ENCODE measurements around the gene IFIH1.

IFIH1 gene

DNA sequence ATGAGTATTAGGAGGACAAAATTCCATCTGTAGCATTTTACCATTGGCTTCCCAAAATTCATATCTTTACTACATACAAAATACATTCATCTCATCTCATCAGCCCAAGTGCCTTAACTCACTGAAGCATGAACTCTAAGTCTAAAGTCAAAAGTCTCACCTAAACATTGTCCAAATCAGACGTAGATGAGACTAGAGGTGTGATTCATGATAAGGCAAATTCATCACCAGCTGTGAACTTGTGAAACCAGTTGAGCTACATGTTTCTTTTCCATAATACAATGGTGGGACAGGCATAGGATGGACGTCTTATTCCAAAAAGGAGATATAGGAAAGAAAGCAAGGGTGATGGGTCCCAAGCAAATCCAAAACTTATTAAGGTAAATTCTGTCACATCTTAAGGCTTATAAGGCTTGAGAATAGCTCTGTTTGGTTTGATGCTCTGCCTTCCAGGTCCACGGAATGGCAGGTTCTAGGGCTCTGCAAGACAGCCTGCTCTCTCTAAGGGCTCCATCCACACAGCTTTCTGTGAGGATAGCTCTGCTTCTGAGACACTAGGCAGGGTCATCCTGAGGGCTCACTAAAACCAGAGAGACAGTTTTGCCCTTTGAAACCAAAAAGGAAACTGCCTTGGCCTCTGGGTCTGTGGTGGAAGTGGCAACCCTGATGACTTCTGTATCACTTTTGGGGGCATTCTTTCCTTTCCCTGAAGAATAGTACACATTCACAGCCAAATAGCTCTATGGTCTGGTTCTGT lies 9.6 kb downstream of the IFIH1 start:
- DNase-seq = no peak

DNA sequence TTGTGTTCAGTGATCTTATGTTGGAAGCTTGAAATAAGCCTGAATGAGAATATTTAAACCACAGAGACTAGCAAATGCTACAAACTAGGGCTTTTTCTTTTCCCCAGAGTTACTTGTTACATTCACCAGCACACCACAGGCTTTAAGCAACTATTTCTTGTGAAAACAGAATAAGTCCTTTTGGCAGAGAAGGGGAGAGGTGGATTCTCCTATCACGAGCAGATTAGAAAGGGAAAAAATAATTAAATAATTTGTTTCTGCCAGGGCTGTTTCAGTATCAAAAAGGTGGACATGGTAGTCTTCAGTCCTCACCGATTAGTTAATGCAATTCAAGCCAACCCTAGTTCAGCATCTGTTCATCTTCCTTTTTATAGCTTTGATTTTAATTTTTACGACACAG lies 12.6 kb downstream of the IFIH1 start:
- DNase-seq = no peak

DNA sequence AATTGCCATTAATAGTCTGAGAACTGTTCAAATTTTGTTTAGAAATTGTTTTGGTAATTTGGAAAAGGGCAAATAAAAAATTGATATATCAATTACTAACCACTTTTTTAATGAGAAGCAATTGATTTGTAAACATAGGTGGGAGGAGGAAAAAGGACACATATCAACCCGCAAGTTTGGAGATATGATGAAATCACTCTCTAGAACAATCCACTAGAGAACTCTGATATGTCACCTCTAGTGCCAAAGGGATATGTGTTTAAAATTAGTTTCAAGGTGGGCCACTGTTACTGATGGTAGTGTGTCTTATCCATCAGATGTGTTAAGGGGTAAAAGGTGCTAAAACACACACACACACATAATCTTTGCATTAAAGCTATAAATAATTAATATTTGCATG lies 16.6 kb downstream of the IFIH1 start:
- no peak for DNase-seq

DNA sequence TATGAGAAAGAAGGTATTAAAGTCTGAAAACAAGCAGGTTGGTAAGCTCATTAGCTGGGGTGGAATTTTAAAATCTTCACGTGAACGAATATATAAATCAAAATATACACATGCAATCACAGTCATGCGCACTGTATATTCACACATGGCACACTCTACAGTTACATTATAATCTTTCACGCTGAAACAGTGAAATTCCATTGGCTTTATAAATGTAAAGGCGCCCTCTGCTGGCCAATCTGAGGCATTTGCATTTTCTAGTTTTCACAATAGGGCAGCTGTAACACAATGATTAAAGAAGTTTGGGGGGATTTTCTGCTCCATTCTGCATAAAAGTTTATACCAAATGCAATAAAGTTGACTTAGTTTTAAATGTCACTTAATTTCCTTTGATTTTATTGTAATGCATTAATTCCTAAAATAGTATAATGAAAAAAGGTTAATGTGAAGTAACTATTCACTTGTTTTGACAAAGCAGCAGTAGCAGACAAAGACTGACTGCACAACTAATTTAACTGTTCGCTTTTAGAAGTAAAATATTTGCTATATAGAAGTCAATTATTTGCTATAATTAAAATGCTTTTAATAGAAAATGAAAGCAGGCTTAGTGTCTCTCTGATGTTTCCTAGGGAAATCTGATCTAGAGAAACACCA lies 17.2 kb downstream of the IFIH1 start:
- DNase-seq = peak; percentile 70

DNA sequence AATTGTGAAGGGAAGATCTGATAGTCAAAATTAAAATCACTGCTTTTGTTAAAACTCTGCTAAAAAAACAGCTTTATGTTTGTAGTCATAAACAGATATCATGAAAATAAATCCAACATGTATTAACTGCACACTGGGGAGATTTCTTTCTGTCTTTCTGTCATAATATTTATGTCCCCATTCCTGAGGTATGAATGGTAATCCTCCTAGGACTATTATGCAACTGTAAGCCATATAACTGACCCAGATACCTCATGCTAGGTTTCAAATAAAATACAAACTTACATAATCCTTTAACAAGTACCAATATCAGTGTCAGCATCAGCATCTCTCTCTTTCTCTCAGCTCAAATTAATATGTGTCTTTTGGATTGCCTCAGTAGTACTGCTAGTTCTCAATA lies 18.2 kb downstream of the IFIH1 start:
- DNase-seq = no peak

DNA sequence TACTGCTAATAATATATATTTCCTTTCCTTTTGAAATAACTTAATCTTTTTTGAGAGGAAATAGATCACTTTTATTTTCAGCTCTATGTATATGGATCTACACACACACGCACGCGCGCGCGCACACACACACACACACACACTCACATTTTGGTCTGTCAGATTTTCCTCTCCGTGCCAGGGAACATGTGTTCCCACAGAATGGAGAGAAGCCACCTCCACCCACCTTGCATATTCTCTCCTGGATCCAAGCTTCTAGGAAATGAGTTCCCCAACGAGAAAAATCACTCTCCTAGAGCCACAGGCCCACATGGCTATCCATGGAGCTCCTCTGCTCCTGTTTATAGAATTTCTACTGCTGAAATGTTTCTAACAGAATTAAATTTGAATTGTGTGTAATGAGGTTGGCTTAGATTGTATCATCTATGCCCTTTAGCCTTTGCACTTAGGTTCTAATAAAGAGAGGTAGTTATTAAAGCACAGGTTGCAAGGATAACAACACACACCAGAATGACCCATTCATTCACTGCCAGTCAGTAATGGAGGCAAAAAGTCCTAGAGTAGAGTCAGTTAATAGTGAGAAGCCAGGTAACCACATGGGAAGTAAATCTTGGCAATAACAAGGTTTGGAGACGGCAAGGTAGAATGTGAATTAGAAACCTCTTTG lies 19.7 kb downstream of the IFIH1 start:
- DNase-seq = no peak

DNA sequence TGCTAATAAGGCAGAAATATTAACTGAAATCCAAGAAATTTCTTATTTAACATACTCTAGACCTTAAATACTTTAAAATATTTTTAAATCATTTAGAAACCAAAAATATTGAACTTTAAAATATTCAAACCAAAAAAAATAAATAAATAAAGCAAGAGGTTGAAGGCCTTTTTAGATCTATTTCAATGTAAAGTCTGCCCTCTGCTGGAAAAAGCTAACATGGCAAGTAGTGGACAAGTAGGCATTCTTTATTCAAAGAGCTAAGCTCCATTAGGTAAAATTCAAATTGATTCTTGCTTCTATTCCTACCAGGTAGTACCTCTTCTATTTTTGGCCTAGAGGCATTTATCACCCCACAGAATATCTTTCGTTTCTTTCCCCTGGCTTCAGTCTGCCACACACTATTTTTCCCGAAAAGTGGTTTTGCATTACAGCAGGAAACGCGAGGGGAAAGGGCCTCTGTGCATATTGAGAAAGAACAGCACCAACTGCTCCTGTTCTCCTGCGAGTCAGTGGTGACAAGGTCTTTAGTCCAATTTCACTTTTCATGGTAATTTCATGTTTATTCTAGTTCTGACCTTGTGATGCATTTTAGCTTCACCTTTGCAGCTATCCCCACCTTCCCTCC lies 20.4 kb downstream of the IFIH1 start:
- peak; percentile 82 for DNase-seq

DNA sequence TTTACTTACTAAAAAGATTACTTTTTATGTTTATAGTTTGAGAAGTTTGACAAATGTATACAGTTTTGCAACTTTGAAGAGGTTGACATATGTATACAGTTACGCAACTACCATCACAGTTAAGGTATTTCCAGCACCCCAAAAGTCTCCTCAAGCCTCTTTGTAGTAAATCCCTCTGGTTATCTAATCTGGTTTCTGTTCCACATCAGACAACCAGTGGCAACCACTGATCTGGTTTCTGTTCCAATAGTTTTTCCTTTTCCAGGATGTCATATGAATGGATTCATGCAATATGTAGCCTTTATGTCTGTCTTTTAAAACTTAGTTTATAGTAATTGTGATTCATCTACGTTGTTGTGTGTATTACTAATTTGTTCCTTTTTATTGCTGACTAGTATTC lies 23.5 kb downstream of the IFIH1 start:
- no peak for DNase-seq

DNA sequence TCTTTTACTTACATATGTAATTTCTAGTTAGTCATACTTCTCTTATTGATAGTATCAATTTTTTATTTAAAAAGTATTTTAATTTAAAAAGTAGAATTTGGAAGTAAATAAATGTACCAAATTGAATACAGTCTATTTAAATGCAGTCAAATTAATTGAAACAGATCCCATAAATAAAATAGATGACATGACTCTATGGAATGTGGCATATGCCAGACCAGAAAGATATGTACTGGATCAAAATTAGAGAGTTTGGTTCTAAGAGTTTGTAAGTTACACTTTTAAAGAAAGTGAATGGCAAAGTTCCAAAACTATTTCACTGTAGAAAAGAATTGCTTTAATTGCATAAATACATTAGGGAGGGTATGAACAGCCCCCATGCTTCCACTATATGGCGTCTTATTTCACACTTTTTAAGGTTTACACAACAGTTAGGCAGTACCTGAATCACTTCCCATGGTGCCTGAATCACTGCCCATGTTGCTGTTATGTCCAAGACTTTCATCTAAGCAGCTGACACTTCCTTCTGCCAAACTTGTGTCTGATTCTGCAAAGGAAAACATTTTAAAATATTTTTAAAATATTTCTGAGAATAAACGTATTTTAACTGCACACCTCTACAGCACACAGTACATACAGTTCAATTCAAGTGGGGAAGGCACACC lies 25.2 kb downstream of the IFIH1 start:
- DNase-seq = no peak

DNA sequence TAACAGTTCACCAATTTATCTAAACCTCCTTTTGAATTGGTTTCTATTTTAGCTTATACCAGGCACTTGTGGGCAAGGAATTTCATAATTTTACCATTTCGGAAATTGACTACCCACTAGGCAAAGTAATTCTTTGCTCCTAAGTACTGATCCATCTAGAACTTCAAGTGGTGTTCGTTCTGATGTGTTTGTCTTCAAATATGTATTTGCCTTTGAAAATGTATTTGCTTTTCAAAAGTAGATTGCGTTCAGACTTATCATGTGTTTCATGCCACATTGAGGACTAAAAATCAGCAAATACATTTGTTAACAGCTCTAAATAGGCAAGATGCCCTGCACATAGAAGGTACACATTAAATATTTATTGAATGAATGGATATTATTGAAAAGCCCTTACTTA lies 26.7 kb downstream of the IFIH1 start:
- no peak for DNase-seq

DNA sequence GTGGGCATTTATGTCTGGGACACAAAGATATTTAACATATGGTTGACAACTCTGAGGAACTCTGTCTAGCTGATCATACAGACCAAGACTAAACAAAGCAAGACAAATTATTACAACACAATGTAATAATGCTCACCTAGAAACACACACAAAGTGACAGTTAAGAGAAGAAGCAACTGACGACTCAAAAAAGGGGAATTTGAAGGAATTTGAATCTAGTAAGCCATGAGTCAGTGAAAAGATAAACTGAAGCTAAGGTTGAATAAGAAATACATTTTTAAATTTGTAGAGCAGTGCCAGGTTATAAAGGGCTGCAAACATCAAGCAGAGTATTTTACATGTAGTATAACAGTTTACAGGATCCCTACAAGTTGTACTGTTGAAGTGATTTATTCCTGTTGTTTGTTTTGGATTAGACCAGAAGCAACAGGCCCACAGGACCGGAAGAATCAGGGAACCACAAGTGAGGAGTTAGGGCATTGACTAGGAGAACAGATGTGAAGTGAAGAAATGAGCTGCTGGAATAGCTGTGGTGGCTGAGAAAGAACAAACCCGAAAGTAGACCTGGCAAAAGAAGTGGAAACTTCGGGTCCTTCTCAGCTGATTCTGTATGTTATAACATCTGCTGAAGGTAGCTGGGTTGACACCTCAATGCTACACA lies 35.6 kb downstream of the IFIH1 start:
- DNase-seq = no peak

DNA sequence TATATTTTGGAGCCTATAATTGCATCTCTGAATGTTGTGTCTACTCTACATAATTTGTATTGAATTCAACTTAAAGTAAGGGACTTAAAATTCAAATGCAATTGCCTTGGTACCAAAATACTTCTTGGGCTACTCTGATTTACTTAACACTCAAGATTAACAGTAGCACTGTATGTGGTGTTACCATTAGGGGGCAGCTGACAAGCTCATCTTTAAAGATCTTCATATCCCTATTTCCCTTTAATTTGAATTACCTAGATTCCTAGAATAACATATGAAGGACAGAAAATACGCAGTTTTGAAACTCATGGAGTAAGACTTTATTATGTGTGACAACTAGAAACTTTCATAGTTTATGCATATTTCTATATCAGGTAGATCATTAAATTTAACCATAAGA lies 37.8 kb downstream of the IFIH1 start:
- DNase-seq = no peak

DNA sequence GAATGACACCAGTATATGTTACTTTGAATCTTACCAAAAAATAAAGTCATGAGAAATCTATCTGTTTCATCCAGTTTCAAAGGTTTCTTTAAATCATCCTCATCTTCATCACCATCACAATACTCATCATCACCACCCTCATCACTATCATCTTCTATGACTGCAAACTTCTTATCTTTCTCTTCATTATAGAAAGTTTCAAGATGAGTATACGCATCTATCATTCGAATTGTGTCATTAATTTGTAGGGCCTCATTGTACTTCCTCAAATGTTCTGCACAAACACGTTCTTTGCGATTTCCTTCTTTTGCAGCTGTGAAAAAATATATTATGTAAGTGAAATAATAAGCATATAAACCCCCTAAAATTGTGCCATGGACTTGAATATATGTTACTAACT lies 41.1 kb downstream of the IFIH1 start:
- DNase-seq = no peak

DNA sequence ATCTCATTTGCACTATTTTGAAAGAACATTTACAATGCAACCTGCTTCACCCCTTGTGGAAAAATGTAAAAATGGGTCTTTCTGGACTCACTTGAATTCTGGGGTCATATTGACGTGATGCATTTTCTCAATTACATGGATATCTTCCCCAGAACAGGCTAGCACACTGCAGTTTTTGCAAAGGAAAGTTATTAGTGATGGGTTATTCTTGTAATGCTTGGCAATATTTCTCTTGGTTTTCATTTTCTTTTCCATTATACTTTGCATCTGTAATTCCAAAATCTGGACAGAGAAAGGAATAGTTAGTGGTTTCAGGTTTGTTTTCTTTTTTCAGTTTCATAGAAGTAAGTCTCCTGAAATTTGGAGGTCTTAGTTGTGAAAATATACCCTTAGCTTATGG lies 50.5 kb downstream of the IFIH1 start:
- no peak for DNase-seq

DNA sequence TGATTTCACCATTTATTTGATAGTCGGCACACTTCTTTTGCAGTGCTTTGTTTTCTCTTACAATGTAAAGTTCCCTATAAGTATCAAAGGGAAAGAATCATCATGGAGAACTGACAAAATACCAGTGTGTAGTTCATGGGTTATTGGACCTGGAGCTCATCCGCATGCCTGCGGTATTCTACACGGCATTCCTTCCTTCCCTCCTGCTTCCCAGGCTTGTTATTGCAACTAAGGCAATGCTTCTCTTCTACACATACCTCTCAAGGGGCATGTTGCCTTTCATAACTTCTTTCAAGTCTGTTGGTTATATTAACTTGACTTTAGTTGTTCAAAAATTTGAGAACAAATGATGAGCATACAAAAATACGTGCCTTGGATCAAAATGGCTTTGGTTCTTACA lies 51.0 kb downstream of the IFIH1 start:
- DNase-seq = no peak

DNA sequence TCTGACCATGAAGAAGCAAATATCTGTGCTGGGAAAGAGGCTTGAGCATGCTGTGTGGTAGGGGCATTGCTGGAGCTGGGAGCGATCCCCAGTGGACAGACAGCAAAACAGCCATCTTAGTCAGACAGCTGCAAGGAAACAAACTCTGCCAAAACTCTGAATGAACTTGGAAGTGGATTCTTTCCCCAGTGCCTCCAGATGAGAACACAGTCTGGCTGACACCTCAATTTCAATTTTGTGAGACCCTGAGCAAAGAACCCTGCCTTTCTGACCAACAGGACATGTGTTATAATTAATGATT lies 52.1 kb downstream of the IFIH1 start:
- DNase-seq = no peak

DNA sequence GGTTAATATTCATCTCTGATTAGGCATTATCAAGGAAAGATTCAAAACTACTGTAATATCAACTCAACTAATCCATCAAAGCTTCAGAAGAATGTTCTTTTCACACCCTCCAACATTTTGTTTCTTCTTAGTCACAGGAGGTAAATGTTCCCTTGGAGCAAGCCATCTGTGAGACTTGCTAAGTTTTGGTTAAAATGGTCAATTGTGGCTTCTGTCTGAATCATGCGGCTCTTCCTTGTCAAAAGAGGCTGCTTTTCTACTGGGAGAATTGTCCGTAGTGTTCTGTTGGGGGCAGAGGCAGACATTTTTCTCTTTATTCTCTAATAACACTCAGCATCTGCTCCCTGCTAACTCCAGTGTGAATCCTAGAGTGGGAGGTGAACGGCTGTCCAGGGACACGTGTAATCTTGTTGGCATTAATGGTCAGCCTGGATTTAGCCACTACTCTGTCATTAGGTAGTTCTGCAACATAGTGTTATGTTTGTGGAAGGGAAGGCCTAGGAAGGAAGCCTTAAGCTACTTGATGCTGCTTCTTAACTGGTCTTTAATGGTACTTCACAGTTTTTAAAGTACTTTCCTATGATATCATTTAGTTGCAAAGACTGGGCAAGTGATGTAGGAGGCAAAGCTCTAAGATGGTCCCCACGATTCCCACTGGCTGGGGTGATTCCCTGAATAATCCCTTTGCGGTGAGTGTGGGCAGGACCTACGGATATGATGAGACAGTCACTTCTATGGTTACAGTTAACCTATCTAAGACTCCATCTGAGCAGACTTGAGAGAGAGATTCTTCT lies 52.6 kb downstream of the IFIH1 start:
- DNase-seq = no peak

DNA sequence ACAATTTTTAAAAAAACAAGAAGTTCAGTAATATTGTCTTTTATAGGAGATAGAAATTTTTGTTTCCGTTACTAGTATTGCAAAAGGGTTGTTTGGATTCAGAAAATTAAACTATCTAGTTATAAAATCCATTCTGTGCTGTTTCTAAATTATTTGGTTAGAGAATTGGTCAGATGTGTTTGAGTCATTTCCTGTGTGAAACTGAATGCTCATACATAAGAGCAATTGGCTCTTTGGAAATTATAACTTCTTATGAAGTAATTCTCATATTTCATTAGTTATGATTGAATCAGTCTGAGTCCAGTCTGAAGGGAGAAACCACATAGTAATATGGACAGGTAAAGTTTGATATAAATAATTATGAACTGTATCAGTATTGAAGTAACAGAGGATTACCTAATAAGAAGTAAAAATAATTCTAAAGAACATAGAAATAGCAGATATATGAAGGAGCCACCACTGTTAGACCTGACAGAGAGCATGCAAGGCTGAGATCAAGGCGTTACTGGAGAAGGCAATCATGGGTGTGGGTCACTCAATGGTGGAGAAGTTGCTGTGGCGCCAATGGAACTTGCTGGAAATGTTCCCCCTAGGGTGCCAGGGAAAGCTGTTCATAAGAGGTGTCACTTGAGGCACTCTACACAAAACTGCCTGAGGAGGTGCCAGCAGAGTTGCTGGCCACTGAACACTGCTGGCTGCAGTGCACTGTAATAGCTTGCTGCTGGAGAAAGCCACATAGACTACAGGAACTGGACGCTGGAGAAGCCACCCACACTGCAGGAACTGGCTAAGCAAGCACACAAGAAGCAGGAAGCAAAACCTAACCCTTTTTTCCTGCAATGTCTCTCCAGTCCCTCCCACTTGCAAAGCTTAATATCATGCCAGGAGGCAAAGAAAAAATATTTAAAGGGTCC lies 57.2 kb downstream of the IFIH1 start:
- peak; percentile 4 for DNase-seq

DNA sequence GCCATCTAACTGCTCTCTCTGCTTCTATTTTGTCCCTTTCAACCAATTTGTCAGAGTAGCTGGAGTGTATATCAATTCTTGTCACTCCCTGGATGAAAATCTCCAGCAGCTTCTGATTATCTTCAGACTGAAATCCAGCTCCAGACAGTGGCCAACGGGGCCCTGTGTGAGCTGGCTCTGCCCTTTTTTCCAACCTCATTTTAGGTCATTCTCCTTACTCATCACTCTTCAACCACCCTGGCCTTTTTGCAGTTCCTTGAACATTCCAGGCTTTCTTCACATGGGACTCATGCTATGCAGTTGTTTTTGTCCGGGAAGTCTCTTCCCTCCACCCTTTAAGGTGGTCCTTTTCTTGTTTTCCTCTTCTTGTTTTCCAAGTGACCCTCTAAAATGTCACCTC lies 59.8 kb downstream of the IFIH1 start:
- no peak for DNase-seq

DNA sequence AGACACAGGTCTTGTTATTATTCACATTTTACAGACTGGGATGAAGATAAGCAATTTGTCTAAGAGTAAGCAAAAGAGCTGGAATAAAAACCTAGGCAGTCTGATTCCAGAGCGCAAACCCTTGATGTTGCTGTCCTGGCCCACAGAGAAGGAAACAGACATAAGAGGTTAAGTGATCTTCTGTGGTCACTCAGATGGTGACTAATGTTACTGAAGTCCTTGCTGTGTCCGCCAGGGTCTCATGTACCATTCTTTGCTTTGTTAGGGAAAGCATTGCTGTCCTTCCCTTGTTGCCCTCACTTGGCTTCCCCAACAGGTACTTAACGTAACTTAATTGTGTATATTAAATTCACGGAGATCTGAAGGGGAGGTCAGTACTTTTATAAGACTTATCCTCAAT lies 60.3 kb downstream of the IFIH1 start:
- no peak for DNase-seq

DNA sequence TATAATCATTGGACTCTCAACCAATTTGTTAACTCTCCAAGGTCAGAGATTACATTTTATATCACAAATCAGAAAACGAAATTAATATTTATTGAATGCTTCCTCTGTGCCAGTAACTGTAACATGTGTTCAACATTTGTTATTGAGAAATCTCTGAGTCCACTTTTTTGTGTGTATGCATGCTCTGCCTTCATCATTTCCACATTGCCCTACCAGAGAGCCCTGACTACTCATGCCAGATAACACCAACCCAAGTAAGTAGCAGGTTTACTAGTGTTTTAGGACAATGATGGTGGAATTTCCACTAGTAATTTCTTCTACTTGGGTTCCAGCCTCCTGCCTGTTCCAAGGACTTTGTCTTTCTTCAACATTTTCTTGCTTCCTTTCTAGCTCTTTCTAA lies 61.1 kb downstream of the IFIH1 start:
- DNase-seq = no peak
